Measurements from ENCODE around the gene QTRT2. TPM values are rescaled to one million over a fixed set of nuclear protein-coding genes. Genes with fewer than 3 reads are reported as not detected.

The QTRT2 gene
- total RNA-seq, 4 donors from 2014 or later = 9.4 to 29.1 (median 21.3) TPM

DNA sequence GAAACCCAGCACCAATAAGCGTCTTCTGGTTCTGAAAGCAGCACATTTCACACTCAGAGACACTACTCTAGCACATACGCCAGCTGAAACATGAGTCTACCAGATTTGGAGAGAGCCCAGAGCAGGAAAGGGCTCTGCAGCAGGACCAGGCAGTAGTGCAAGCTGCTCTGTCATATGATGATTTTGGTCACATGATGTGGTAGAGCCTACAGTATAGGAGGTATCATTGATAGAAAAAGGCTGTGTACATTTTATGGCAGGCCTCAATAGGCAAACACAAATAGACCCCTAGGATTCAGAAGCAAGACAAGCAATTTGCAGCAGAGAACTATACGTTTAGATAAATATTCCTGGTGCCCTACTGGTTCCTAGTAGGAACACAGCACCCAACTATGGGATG is 58.2 kb downstream of the QTRT2 start:
- TF ChIP-seq POLR2AphosphoS5 (IDR thresholded peaks at IDR 0.05) = no peak
- TF ChIP-seq EP300 (IDR thresholded peaks at IDR 0.05) = no peak
- TF ChIP-seq, protein P1, sequence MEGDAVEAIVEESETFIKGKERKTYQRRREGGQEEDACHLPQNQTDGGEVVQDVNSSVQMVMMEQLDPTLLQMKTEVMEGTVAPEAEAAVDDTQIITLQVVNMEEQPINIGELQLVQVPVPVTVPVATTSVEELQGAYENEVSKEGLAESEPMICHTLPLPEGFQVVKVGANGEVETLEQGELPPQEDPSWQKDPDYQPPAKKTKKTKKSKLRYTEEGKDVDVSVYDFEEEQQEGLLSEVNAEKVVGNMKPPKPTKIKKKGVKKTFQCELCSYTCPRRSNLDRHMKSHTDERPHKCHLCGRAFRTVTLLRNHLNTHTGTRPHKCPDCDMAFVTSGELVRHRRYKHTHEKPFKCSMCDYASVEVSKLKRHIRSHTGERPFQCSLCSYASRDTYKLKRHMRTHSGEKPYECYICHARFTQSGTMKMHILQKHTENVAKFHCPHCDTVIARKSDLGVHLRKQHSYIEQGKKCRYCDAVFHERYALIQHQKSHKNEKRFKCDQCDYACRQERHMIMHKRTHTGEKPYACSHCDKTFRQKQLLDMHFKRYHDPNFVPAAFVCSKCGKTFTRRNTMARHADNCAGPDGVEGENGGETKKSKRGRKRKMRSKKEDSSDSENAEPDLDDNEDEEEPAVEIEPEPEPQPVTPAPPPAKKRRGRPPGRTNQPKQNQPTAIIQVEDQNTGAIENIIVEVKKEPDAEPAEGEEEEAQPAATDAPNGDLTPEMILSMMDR (IDR thresholded peaks at IDR 0.05) = no peak
- no peak for TF ChIP-seq POLR2A (IDR thresholded peaks at IDR 0.05)
- Histone ChIP-seq H3K27ac (no peak overlapping the region), H3K4me1 (no peaks in the 10 kb centered on the region), H3K27me3 (no peaks in the 10 kb centered on the region), H3K9me3 (no peaks in the 10 kb centered on the region), H3K4me3 (no peak overlapping the region), H3K36me3 (no peaks in the 10 kb centered on the region)
- ATAC-seq = no peak
- WGBS, 2 donors (ENCODE audit: low coverage in 1 of 2) = 78 to 81% methylated on average over 2 to 3 of the region's 3 CpGs

GRCh38 chr3:114115143-114115542 is 58.6 kb downstream of the QTRT2 start:
- Histone ChIP-seq H3K27ac (no peak overlapping the region), H3K36me3 (no peaks in the 10 kb centered on the region), H3K27me3 (no peaks in the 10 kb centered on the region), H3K4me3 (no peak overlapping the region), H3K9me3 (no peaks in the 10 kb centered on the region), H3K4me1 (no peaks in the 10 kb centered on the region)
- ATAC-seq = no peak
- TF ChIP-seq POLR2AphosphoS5 (IDR thresholded peaks at IDR 0.05) (no peak), EP300 (IDR thresholded peaks at IDR 0.05) (no peak), POLR2A (IDR thresholded peaks at IDR 0.05) (no peak)
- TF ChIP-seq, protein P1 (IDR thresholded peaks at IDR 0.05) = no peak
- 76 to 86% methylated on average over 6 to 7 of the region's 7 CpGs for WGBS, 2 donors (ENCODE audit: low coverage in 1 of 2)

DNA sequence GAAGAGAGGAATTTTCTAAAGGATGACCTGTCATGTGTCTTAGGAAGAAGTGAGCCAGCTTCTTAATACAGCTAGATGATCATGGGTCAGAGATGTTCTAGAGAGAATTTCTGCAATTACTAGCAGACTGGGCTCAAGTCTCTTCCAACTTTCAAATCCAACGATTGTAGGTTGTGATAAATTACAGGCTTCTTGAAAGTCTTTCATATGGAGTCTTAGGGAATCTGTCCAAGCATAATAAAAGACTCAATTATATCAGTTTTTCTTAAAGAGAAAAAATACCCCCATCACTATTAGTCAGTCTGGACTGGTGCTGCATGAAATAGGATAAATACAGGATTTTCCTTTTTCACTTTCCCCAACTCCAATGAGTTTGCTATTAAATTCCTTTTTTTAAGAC is 63.2 kb downstream of the QTRT2 start:
- WGBS, 2 donors (ENCODE audit: low coverage in 1 of 2) = 13 to 29% methylated on average over 1 of the region's 1 CpG
- ATAC-seq = no peak
- no peak for TF ChIP-seq POLR2A (IDR thresholded peaks at IDR 0.05)
- no peak for TF ChIP-seq POLR2AphosphoS5 (IDR thresholded peaks at IDR 0.05)
- TF ChIP-seq, protein P1 (IDR thresholded peaks at IDR 0.05) = no peak
- no peak for TF ChIP-seq EP300 (IDR thresholded peaks at IDR 0.05)
- peaks cover 0 to 15% (median 0%) of the 10 kb centered on the region in 3 donors for H3K4me1 ChIP-seq
- H3K27ac ChIP-seq = no peak overlapping the region
- no peaks in the 10 kb centered on the region for H3K9me3 ChIP-seq
- no peaks in the 10 kb centered on the region for H3K36me3 ChIP-seq
- H3K4me3 ChIP-seq = no peak overlapping the region
- H3K27me3 ChIP-seq = no peaks in the 10 kb centered on the region

DNA sequence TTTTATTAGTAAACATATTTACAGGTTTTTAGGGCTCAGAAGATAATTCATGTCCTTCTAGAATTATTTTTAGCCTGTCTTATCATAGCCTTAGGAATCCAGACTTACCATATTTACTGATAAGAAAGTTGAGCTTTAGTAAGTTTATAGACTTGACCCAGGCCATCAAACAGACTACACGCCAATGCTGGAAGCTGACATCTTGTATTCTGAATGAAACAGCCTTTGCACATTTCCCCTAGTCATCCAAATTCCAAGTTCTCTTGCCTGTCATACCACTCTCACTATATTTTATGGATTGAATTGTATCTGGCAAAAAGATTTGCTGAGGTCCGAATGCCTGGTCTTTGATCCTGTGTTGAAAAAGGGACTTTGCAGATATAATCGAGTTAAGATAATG is 63.7 kb downstream of the QTRT2 start:
- Histone ChIP-seq H3K27me3 (no peaks in the 10 kb centered on the region), H3K9me3 (no peaks in the 10 kb centered on the region), H3K27ac (no peak overlapping the region), H3K36me3 (no peaks in the 10 kb centered on the region), H3K4me1 (peaks cover 0 to 15% (median 0%) of the 10 kb centered on the region in 3 donors), H3K4me3 (no peak overlapping the region)
- TF ChIP-seq EP300 (IDR thresholded peaks at IDR 0.05) (no peak), POLR2AphosphoS5 (IDR thresholded peaks at IDR 0.05) (no peak), POLR2A (IDR thresholded peaks at IDR 0.05) (no peak)
- TF ChIP-seq, protein P1 (IDR thresholded peaks at IDR 0.05) = no peak
- 68 to 93% methylated on average over 3 of the region's 3 CpGs for WGBS, 2 donors (ENCODE audit: low coverage in 1 of 2)
- no peak for ATAC-seq

DNA sequence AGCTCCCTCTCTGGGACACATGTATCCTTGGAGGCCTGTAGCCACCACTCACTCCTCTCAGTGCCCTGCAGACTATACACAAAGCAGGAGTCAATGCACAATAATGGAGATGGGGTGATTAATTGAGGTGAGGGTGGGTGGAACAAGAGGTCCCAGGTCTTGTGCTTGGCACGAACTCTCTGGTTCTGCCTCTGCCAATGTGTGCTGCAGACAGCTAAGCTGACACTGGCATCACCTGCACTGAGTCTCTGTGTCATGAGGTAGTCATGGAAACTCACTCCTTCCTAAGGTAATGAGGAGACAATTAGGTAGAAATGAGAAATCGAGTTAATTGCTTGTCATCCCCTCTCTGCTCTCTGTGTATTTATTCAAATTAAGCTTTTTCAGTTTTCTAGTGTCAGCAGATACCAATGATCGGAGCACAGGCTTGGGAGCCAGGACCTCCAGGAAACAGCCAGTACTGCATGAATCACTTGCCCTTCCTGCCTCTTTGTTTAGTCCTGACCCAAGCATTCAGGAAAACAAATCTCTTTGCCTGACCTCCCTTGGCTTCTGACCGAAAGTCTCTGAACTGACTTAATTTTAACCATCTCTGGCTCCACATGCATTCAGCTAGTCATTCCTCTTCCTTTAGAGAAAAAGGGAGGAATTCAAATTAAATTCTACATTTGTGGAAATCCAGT is 65.6 kb downstream of the QTRT2 start:
- no peak overlapping the region for H3K4me3 ChIP-seq
- H3K9me3 ChIP-seq = no peaks in the 10 kb centered on the region
- no peaks in the 10 kb centered on the region for H3K27me3 ChIP-seq
- peak; percentile 68 for ATAC-seq
- peak overlapping the region in 3 of 4 donors; percentile 11 to 41 (median 14) for H3K27ac ChIP-seq
- 21 to 30% methylated on average over 3 to 4 of the region's 4 CpGs for WGBS, 2 donors (ENCODE audit: low coverage in 1 of 2)
- no peaks in the 10 kb centered on the region for H3K36me3 ChIP-seq
- TF ChIP-seq POLR2A (IDR thresholded peaks at IDR 0.05) (no peak), POLR2AphosphoS5 (IDR thresholded peaks at IDR 0.05) (peak; percentile 18), EP300 (IDR thresholded peaks at IDR 0.05) (no peak)
- TF ChIP-seq, protein P1 (IDR thresholded peaks at IDR 0.05) = no peak
- H3K4me1 ChIP-seq = peaks cover 0 to 15% (median 0%) of the 10 kb centered on the region in 3 donors
